HCT116 (cell line): Measurements from ENCODE around the gene TSPEAR. TPM values are rescaled to one million over a fixed set of nuclear protein-coding genes. Genes with fewer than 3 reads are reported as not detected.

ENCODE experiments used
- ATAC-seq: fragments of 200-7000 bp; cut with Tn5 transposase; 2 replicates; pipeline ENCODE4 v1.9.1; 2020; ENCODE audit warnings: mild to moderate bottlenecking, moderate library complexity
- Bru-seq: library from RNA; stranded (reverse); fragments of 400-500 nt; gene quantifications from one replicate; lab custom pipeline; 2021; lab: Mats Ljungman, UMichigan
- BruChase-seq, 2 experiments: library from RNA; stranded (reverse); fragments of 400-500 nt; gene quantifications; one replicate each; lab custom pipeline; 2021; lab: Mats Ljungman, UMichigan
- BruUV-seq: library from RNA; stranded (reverse); fragments of 400-500 nt; replicated peaks from 2 replicates; lab custom pipeline; 2021; lab: Mats Ljungman, UMichigan
- CTCF ChIA-PET: fragments of 300-600 bp; sonication (Branson Sonifier 250); formaldehyde crosslinking; loops from one replicate; lab custom pipeline; 2021; ENCODE audit warnings: antibody characterized with exemption; lab: Charles Lee
- POLR2A ChIA-PET: fragments of 300-600, 350-600 bp; sonication (Branson Sonifier 250); formaldehyde crosslinking; loops from one replicate; lab custom pipeline; 2021; ENCODE audit warnings: antibody characterized with exemption; lab: Charles Lee
- RAD21 ChIA-PET, 2 experiments: fragments of 300-600 bp; sonication (Branson Sonifier 250); formaldehyde crosslinking; loops; one replicate each; lab custom pipeline; 2023; ENCODE audit warnings: low total read pairs in 2 of 2; ENCODE audit not compliant: uncharacterized antibody in 2 of 2, unreplicated experiment in 2 of 2, low non-redundant PET in 1 of 2; lab: Charles Lee
- DNase-seq: peaks from one replicate; pipeline ENCODE4 v3.0.0-alpha.2; 2010; ENCODE audit warnings: low read depth, low spot score
- H2AFZ ChIP-seq: fragments of 200-600 bp; shearing (Covaris generic), sonication (generic); 2 replicates; pipeline ENCODE4 v1.6.1; 2017; ENCODE audit warnings: low read depth, mixed run types, mixed read lengths, antibody characterized with exemption, low read length; ENCODE audit not compliant: poor library complexity, severe bottlenecking
- H3K27ac ChIP-seq: 2 replicates; pipeline ENCODE4 v1.5.1; 2012; ENCODE audit warnings: low read depth, low read length
- H3K27me3 ChIP-seq: fragments of 200-600 bp; sonication (generic); 2 replicates; pipeline ENCODE4 v1.6.1; 2016; ENCODE audit warnings: mixed run types, low read length, mixed read lengths; ENCODE audit not compliant: insufficient read depth
- H3K36me3 ChIP-seq, 2 experiments: fragments of 200-500 bp in 1 of 2; fragments of 200-600 bp in 1 of 2; sonication (Bioruptor generic) in 1 of 2; sonication (generic) in 1 of 2; 2 replicates each; pipeline versions ENCODE4 v1.5.1 to v1.6.1; 2014 to 2016; ENCODE audit warnings: low read length in 2 of 2, inconsistent platforms in 1 of 2, mixed read lengths in 1 of 2, mixed run types in 1 of 2; ENCODE audit not compliant: insufficient read depth in 2 of 2, control insufficient read depth in 1 of 2
- H3K4me1 ChIP-seq, 2 experiments: fragments of 200-600 bp in 1 of 2; sonication (generic) in 1 of 2; 2 replicates each; pipeline versions ENCODE4 v1.5.1 to v1.6.1; 2012 to 2017; ENCODE audit warnings: low read length in 2 of 2, inconsistent platforms in 1 of 2, mild to moderate bottlenecking in 1 of 2, mixed read lengths in 1 of 2, mixed run types in 1 of 2, moderate library complexity in 1 of 2; ENCODE audit not compliant: insufficient read depth in 2 of 2, control insufficient read depth in 1 of 2
- H3K4me2 ChIP-seq: fragments of 200-600 bp; sonication (generic); 2 replicates; pipeline ENCODE4 v1.6.1; 2017; ENCODE audit warnings: mixed run types, low read length, mixed read lengths
- H3K4me3 ChIP-seq, 2 experiments: fragments of 200-600 bp in 1 of 2; sonication (generic) in 1 of 2; replicated peaks in 1 of 2; 2 replicates each; pipeline ENCODE4 v1.5.1; 2011 to 2016; ENCODE audit warnings: low read length in 2 of 2, control low read depth in 1 of 2, low read depth in 1 of 2, mild to moderate bottlenecking in 1 of 2, mixed read lengths in 1 of 2, mixed run types in 1 of 2
- H3K79me2 ChIP-seq: fragments of 200-600 bp; sonication (generic); 2 replicates; pipeline ENCODE4 v1.6.1; 2017; ENCODE audit warnings: mild to moderate bottlenecking, mixed run types, low read length, moderate library complexity, mixed read lengths; ENCODE audit not compliant: insufficient read depth
- H3K9ac ChIP-seq: fragments of 200-600 bp; sonication (generic); 2 replicates; pipeline ENCODE4 v1.6.1; 2016; ENCODE audit warnings: low read length, mixed read lengths
- H3K9me2 ChIP-seq: fragments of 200-600 bp; sonication (generic), shearing (Covaris generic); 2 replicates; pipeline ENCODE4 v1.6.1; 2017; ENCODE audit warnings: mixed run types, mild to moderate bottlenecking, moderate library complexity; ENCODE audit not compliant: insufficient read depth
- H3K9me3 ChIP-seq, 2 experiments: fragments of 200-500 bp in 1 of 2; fragments of 200-600 bp in 1 of 2; sonication (Bioruptor generic) in 1 of 2; sonication (generic) in 1 of 2; 2 replicates each; pipeline ENCODE4 v1.6.1; 2014 to 2017; ENCODE audit warnings: low read length in 2 of 2, mixed read lengths in 2 of 2, inconsistent platforms in 1 of 2, low read depth in 1 of 2, mild to moderate bottlenecking in 1 of 2, mixed run types in 1 of 2, moderate library complexity in 1 of 2; ENCODE audit not compliant: control insufficient read depth in 1 of 2, insufficient read depth in 1 of 2
- H4K20me1 ChIP-seq: fragments of 200-600 bp; sonication (generic), shearing (Covaris generic); 2 replicates; pipeline ENCODE4 v1.6.1; 2017; ENCODE audit warnings: mixed run types, mild to moderate bottlenecking, moderate library complexity; ENCODE audit not compliant: insufficient read depth
- CBX3 ChIP-seq: IDR thresholded peaks from 2 replicates; pipeline ENCODE4 v1.6.1; 2012; ENCODE audit warnings: low read depth
- EGR1 ChIP-seq: IDR thresholded peaks from 2 replicates; pipeline ENCODE4 v1.6.1; 2012; ENCODE audit warnings: low read depth
- EZH2 ChIP-seq: fragments of 200-600 bp; sonication (generic); IDR thresholded peaks from 2 replicates; pipeline ENCODE4 v1.6.1; 2017; ENCODE audit warnings: antibody characterized with exemption, mixed run types
- SIN3A ChIP-seq: IDR thresholded peaks from 2 replicates; pipeline ENCODE4 v1.6.1; 2012; ENCODE audit warnings: low read depth
- SRF ChIP-seq: IDR thresholded peaks from 2 replicates; pipeline ENCODE4 v1.6.1; 2012; ENCODE audit warnings: low read depth
- intact Hi-C: fragments of 100-400 bp; cut with micrococcal nuclease; formaldehyde crosslinking; loops from 2 replicates; pipeline ENCODE4 v1.10.0; 2022
- long read RNA-seq: library from polyadenylated mRNA; unstranded; transcript quantifications from one replicate; pipeline ENCODE4 v2.0.0, GENCODE V29; 2021; ENCODE audit not compliant: unreplicated experiment
- polyA plus RNA-seq: library from polyadenylated mRNA; unstranded; fragments of >200 nt; gene quantifications from 2 replicates; pipeline ENCODE4 v1.2.1, GENCODE V29; 2012; ENCODE audit warnings: missing spikeins
- total RNA-seq: library from RNA; stranded (reverse); gene quantifications from one replicate; pipeline ENCODE4 v1.2.1, GENCODE V29; 2021; ENCODE audit not compliant: unreplicated experiment
- TF ChIP-seq, protein P1 (sequence below), 3 experiments: fragments of 200-600 bp in 1 of 3; sonication (generic) in 1 of 3; IDR thresholded peaks in 2 of 3; conservative IDR thresholded peaks in 1 of 3; 2 replicates each; pipeline ENCODE4 v1.5.1; 2012 to 2017; ENCODE audit warnings: low read depth in 2 of 3, low read length in 2 of 3, antibody characterized with exemption in 1 of 3, borderline replicate concordance in 1 of 3, control low read depth in 1 of 3, mild to moderate bottlenecking in 1 of 3, mixed read lengths in 1 of 3, mixed run types in 1 of 3, moderate library complexity in 1 of 3; ENCODE audit not compliant: insufficient read depth in 1 of 3

TSPEAR gene
- not detected for total RNA-seq
- polyA plus RNA-seq: 0.01 and 0.04 TPM in 2 replicates
- percentile 10 among the genes with signal in this experiment for Bru-seq, nascent RNA
- BruChase-seq, experiment 1, labeled RNA remaining after a 6-hour chase: percentile 9 among the genes with signal in this experiment
- percentile 7 among the genes with signal in this experiment for BruChase-seq, experiment 2, labeled RNA remaining after a 2-hour chase
- long read RNA-seq, partial matches to known transcripts: 0 of 2 reads
- long read RNA-seq, other reads (novel, unspliced or antisense): 2 of 2 reads

GRCh38 chr21:44711327-44712202 lies at the start of gene TSPEAR:
Gene TSPEAR (minus strand): TSS chr21:44711572. CDS start chr21:44711514, 58 bp downstream.
- CTCF ChIA-PET: no interaction called here
- BruUV-seq: no TSS peak

More at GRCh38 chr21:44711327-44712202, at the start of gene TSPEAR:
- RAD21 ChIA-PET: no interaction called here
- Histone ChIP-seq H3K4me3 (no peak within 1 kb of the TSS), H3K36me3 (no peaks in the 10 kb centered on the region), H3K9me2 (no peaks in the 10 kb centered on the region), H3K4me2 (no peak within 1 kb of the TSS), H3K9me3 (no peaks in the 10 kb centered on the region), H4K20me1 (no peaks in the 10 kb centered on the region), H3K27me3 (peaks cover 30% of the 10 kb centered on the region; the same call in 1 of the 2 replicates), H3K4me1 (peaks cover 0 to 6% of the 10 kb centered on the region in 2 experiments; a peak in 1 of 4 replicates), H3K27ac (no peak within 1 kb of the TSS), H3K9ac (no peak within 1 kb of the TSS), H3K79me2 (no peaks in the 10 kb centered on the region), H2AFZ (no peak within 1 kb of the TSS)
- intact Hi-C loops: no loop called here
- TF ChIP-seq EGR1 (no peak), CBX3 (no peak), SIN3A (no peak), SRF (no peak), EZH2 (no peak)
- TF ChIP-seq, protein P1, sequence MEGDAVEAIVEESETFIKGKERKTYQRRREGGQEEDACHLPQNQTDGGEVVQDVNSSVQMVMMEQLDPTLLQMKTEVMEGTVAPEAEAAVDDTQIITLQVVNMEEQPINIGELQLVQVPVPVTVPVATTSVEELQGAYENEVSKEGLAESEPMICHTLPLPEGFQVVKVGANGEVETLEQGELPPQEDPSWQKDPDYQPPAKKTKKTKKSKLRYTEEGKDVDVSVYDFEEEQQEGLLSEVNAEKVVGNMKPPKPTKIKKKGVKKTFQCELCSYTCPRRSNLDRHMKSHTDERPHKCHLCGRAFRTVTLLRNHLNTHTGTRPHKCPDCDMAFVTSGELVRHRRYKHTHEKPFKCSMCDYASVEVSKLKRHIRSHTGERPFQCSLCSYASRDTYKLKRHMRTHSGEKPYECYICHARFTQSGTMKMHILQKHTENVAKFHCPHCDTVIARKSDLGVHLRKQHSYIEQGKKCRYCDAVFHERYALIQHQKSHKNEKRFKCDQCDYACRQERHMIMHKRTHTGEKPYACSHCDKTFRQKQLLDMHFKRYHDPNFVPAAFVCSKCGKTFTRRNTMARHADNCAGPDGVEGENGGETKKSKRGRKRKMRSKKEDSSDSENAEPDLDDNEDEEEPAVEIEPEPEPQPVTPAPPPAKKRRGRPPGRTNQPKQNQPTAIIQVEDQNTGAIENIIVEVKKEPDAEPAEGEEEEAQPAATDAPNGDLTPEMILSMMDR (IDR thresholded peaks at IDR 0.05 in 2 of 3, conservative IDR thresholded peaks at IDR 0.05 in 1 of 3; ENCODE audit: borderline replicate concordance in 1 of 3, insufficient read depth in 1 of 3, low read depth in 2 of 3, low read length in 2 of 3): 0 out of 6 replicates have a peak, but pooled peaks of 1 of the 3 experiments have one; percentile 1
- DNase-seq: no peak
- POLR2A ChIA-PET: no interaction called here
- peak; percentile 38; the same call in 1 of the 2 replicates for ATAC-seq
